HL-60 (cell line): Measurements from ENCODE around the gene FGR.

Source experiments
- CTCF ChIP-seq: IDR thresholded peaks from one replicate; pipeline ENCODE4 v1.5.1; 2011; ENCODE audit warnings: low read length, control low read depth, inconsistent platforms; ENCODE audit not compliant: insufficient read depth
- GABPA ChIP-seq: IDR thresholded peaks from 2 replicates; pipeline ENCODE4 v1.6.1; 2012; ENCODE audit warnings: low read depth
- POLR2AphosphoS5 ChIP-seq: IDR thresholded peaks from 2 replicates; pipeline ENCODE4 v1.6.1; 2012; ENCODE audit warnings: low read depth
- SPI1 ChIP-seq: IDR thresholded peaks from 2 replicates; pipeline ENCODE4 v1.6.1; 2012; ENCODE audit warnings: low read depth, mild to moderate bottlenecking, borderline replicate concordance
- TF ChIP-seq, protein P1 (sequence below): IDR thresholded peaks from 2 replicates; pipeline ENCODE4 v1.6.1; 2012; ENCODE audit warnings: low read depth; ENCODE audit not compliant: insufficient replicate concordance

- TF ChIP-seq POLR2AphosphoS5 (no peak), CTCF (no peak), GABPA (no peak), SPI1 (no peak)
- TF ChIP-seq, protein P1, sequence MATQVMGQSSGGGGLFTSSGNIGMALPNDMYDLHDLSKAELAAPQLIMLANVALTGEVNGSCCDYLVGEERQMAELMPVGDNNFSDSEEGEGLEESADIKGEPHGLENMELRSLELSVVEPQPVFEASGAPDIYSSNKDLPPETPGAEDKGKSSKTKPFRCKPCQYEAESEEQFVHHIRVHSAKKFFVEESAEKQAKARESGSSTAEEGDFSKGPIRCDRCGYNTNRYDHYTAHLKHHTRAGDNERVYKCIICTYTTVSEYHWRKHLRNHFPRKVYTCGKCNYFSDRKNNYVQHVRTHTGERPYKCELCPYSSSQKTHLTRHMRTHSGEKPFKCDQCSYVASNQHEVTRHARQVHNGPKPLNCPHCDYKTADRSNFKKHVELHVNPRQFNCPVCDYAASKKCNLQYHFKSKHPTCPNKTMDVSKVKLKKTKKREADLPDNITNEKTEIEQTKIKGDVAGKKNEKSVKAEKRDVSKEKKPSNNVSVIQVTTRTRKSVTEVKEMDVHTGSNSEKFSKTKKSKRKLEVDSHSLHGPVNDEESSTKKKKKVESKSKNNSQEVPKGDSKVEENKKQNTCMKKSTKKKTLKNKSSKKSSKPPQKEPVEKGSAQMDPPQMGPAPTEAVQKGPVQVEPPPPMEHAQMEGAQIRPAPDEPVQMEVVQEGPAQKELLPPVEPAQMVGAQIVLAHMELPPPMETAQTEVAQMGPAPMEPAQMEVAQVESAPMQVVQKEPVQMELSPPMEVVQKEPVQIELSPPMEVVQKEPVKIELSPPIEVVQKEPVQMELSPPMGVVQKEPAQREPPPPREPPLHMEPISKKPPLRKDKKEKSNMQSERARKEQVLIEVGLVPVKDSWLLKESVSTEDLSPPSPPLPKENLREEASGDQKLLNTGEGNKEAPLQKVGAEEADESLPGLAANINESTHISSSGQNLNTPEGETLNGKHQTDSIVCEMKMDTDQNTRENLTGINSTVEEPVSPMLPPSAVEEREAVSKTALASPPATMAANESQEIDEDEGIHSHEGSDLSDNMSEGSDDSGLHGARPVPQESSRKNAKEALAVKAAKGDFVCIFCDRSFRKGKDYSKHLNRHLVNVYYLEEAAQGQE: no peak
These were observed 68.4 kb downstream of the FGR start for GRCh38 chr1:27566462-27567145.
